GM20000 (cell line): Measurements from ENCODE around the gene HDAC6.
"Not testable (repeated sequence)": the region's sequence is repeated elsewhere in the genome, so short reads cannot be mapped to it uniquely, and the experiment has no call there.

Experiments used
- DNase-seq: peaks from one replicate; pipeline ENCODE4 v3.0.0; 2012; ENCODE audit warnings: low spot score
- TF ChIP-seq, protein P1 (sequence below): IDR thresholded peaks from 2 replicates; pipeline ENCODE4 v1.5.1; 2012; ENCODE audit warnings: mild to moderate bottlenecking, control low read depth; ENCODE audit errors: extremely low read depth, missing control alignments

Gene HDAC6

DNA sequence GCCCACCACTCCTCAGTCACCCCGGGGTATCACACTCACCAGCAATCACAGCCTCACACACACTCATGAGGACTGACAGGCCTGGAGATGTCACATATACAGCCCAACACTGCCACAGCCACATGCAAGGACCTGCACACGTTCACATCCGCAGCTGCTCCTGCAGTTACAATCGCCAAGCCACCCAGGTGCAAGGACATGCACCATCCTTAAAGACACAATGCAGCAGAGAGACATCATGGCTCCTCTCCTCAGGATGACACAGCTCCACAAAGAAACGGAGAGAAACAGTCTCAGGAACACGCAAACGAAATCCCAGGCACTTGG is 32.5 kb downstream of the HDAC6 start:
- peak; percentile 9 for DNase-seq
- TF ChIP-seq, protein P1, sequence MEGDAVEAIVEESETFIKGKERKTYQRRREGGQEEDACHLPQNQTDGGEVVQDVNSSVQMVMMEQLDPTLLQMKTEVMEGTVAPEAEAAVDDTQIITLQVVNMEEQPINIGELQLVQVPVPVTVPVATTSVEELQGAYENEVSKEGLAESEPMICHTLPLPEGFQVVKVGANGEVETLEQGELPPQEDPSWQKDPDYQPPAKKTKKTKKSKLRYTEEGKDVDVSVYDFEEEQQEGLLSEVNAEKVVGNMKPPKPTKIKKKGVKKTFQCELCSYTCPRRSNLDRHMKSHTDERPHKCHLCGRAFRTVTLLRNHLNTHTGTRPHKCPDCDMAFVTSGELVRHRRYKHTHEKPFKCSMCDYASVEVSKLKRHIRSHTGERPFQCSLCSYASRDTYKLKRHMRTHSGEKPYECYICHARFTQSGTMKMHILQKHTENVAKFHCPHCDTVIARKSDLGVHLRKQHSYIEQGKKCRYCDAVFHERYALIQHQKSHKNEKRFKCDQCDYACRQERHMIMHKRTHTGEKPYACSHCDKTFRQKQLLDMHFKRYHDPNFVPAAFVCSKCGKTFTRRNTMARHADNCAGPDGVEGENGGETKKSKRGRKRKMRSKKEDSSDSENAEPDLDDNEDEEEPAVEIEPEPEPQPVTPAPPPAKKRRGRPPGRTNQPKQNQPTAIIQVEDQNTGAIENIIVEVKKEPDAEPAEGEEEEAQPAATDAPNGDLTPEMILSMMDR: no peak

DNA sequence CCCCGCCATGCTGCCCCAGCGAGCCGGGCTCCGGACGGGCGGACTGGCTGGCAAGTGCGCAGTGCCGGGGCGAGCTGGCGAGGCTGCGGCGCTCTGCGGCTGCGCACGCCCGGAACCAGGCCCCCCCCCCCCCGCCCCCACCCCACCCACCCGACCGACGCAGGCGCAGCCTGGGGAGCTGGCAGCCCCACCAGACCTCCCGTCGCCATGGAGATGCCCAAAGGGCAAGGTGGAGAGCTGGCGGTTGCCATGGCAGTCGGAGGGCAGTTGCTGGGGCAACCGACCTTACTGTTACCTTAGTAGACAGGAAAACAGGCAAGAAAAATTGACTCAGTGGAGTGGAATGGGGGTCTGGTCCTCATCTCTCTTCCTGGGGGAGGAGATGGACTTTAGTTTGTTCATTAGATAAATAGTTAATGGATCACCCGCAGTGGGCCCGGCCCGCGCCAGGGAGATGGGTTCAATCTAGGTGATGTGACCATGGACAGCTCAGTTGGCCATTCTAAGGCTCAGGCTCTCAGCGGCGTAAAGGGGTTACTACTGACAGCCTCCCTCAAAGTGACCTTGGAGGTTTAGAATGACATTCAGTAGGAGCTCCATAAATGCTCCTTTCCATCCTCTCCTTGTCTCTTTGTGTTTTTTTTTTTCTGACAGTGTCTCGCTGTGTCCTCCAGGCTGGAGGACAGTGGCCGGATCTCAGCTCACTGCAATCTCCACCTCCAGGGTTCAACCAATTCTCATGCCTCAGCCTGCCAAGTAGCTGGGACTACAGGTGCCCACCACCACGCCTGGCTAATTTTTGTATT is 33.9 kb downstream of the HDAC6 start, which contains the start of gene PCSK1N:
Gene PCSK1N, minus strand, starts transcription at position 87 of the 806 bp plus-strand sequence. Its CDS starts 78 bp downstream, at position 9.
- TF ChIP-seq, protein P1: no peak
- DNase-seq: peak; percentile 9

DNA sequence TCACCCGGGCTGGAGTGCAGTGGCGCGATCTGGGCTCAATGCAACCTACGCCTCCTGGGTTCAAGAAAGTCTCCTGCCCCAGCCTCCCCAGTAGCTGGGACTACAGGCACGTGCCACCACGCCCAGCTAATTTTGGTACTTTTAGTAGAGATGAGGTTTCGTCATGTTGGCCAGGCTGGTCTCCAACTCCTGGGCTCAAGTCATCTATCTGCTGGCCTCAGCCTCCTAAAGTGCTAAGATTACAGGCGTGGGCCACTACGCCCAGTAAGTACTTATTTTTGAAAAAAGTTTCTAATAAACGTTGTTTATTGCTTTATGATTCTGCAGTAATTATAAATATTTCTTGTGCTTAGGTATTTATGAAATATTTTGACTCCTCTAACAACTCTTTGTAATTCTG is 37.8 kb downstream of the HDAC6 start:
- DNase-seq: no peak
- TF ChIP-seq, protein P1: no peak

DNA sequence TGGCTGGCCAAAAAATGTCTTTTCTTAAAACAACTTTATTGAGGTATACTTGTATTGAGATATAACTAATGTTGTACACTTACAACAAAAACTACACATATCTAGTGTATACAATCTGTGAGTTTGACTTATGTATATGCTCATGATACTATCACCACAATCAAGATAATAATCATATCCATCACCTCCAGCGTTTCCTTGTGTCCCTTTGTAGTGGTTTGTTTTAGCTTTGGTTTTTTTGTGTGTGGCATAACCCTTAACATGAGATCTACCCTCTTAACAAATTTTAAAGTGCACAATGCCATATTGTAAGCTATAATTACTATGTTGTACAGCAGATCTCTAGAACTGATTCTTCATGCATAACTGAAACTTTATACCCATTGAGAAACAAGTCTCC is 47.0 kb downstream of the HDAC6 start:
- TF ChIP-seq, protein P1: no peak
- DNase-seq: no peak

DNA sequence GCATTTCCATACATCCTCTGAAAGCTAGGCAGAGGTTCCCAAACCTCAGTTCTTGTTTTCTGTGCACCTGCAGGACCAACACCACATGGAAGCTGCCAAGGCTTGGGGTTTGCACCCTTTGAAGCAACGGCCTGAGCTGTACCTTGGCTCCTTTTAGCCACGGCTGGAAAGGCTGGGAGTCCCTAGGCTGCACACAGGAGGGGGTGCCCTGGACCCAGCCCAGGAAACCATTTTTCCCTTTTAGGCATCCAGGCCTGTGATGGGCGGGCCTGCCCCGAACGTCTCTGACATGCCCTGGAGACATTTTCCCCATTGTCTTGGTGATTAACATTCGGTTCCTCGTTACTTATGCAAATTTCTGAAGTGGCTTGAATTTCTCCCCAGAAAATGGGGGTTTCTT is 51.0 kb downstream of the HDAC6 start:
- TF ChIP-seq, protein P1: no peak
- DNase-seq: no peak

DNA sequence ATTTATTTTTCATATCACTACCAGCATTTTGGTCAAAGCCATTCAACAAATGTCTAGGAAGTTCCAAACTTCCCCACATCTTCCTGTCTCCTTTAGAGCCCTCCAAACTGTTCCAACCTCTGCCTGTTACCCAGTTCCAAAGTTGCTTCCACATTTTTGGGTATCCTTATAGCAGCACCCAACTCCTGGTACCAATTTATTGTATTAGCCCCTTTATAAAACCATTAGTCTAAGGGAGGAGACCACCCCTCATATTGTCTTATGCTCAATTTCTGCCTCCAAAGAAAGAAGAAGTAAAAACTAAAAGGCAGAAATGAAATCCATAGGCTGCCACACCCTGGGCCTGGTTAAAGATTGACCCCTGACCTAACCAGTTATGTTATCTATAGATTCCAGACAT is 51.6 kb downstream of the HDAC6 start:
- DNase-seq: not testable (repeated sequence)

DNA sequence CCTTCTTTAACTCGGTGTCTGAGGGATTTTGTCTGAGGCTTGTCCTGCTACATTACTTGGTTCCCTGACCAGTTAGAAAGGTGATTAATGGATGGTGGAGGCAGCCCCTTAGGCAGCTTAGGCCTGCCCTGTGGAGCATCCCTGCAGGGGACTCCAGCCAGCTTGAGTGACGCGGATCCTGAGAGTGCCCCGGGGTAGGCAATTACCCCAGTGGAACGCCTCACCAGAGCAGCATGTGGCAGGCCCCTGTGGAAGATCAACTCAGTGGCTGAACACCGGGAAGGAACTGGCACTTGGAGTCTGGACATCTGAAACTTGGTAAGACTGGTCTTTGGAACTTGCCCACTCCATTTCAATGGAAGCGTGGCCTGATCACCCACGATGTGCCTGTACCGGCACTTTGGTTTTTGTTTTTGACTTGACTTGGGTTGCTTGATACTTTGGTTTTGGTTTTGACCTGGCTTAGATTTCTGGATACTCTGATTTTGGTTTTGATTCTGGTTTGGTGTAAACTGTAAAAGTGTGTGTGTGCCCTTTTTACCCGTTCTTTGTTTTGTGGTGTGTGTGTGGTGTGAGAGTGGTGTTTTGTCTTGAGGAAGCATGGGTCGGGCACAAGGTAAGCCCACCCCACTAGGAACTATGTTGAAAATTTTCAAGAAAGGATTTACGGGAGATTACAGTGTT is 52.4 kb downstream of the HDAC6 start:
- not testable (repeated sequence) for DNase-seq

DNA sequence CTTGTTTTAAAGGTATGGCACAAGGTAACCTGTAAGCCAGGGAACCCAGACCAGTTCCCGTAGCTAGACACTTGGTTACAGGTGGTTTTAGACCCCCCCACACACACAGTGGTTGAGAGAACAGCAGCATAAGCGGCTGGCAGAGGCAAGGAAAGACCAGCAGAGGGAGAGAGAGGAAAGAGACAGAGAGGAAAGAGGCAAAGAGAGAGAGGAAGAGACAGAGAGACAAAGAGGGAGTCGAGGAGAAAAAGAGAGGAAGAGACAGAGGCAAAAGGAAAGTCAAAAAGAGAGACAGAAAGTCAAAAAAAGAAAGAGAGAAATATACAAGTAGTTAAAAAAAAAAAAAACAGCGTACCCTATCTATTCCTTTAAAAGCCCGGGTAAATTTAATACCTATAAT is 53.0 kb downstream of the HDAC6 start:
- TF ChIP-seq, protein P1: no peak
- DNase-seq: no peak
